Stimulated activated CD8-positive, alpha-beta memory T cell treated with anti-CD3 and anti-CD28 coated beads, Interleukin-4, amount 100 ng/mL, for 48 hours (primary cell): Measurements from ENCODE around the gene VAT1L.

Experiments
- DNase-seq: peaks from one replicate; pipeline ENCODE4 v3.0.0-alpha.2; 2020

Gene VAT1L

DNA sequence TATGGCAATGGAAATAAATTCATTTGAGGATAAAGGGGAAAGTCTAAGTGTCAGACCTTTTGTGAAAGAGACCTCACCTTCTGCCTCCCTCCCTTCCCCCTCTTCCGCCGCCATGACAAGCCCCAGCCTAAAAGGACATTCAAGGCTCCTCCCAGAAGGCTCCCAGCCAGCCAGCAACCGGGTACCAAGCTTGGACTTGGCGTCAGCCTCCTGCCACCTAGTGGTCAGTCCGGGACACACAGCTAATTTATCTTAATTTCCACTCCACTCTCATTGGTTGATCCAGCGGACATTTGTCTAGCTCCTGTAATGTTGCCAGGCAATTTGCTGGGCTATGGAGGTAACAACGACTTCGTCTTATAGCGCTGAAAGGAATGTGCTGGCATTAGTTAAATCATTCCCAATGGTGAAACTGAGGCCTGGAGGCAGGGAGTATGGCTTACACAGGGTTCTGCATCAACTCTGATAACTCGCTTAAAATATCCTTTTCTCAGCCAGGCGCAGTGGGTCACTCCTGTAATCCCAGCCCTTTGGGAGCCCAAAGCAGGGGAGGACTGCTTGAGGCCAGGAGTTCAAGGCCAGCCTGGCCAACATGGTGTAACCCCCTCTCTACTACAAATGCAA lies 214.7 kb downstream of the VAT1L start:
- DNase-seq = peak; percentile 88

DNA sequence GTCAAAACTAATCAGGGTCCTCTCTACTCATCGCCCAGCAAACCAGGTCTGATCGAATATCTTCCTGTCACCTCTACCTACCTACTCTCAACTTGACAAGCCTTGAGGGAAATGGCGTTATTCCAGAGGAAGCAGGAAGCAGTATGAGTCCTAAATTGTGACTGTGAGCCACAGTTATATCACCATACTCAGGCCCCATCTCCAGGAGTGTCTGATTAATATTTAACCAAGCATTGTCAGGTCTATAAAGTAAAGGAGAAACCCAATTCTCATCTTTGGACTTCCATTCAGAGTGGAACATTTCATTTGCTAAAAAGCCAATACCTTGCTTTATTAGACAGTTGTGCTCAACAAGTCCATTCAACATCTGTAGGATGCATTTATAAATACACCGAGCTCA lies 216.2 kb downstream of the VAT1L start:
- no peak for DNase-seq

DNA sequence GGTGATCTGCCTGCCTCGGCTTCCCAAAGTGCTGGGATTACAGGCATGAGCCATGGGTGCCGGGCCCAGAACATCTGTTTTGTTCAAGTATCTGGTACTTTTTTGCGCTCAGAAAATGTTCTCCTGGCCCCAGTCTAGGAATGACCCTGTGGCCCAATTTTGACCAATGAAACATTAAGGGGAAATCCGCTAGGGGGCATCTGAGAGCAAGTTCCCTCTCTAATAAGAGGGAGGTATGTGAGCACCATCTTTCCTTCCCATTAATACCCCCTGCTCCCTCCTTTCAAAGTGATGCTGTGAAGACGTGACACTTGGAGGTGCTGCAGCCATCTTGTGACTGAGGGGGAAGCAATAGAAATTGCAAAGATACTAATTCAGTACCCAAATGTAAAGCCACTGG lies 217.5 kb downstream of the VAT1L start:
- peak; percentile 24 for DNase-seq

DNA sequence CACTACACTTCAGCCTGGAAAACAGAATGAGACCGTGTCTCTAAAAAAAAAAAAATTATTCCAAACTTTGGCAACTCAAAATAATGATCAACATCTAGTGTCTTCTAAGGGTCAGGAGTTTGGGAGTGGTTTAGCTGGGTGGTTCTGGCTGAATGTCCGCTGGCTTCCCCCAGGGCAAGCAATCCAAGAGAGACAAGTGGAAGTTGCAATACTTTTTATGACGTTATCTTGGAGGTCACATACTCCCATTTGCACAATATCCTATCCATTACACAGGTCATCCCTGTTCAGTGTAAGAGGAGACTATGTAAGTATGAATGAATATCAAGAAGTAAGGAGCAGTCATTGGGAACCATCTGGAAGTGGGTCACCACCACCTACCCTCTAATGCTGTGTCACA lies 218.8 kb downstream of the VAT1L start:
- DNase-seq = no peak

DNA sequence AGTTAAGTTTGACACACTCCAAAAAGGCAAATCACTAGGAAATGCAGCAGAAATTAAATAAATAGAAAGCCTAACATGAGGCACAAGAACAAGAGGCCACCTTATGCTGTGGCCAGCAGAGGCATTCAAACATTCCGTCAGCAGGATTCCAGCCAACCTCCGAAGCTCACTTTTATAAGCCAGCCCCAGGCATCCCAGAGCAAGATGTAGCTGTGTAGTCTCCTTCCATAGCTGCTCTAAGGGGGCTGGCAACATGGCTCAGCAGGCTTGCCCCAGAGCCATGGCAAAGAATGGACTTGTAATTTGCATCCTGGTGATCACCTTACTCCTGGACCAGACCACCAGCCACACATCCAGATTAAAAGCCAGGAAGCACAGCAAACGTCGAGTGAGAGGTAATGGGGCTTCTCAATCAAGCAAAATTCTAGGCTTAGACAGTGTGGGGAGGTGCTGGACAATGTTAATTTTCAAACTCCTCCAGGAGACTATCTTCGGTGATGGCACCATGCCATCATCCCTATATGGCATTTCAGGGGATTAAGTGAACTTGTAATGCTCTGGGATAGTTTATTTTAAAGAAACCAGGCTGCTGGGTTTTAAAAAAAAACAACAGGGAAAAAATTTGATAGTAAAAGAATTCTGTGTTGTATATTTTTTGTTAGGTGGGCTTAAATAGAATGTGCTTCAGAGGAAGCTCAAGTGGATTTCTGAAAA lies 234.1 kb downstream of the VAT1L start, which contains the start of gene CLEC3A:
Gene CLEC3A (plus strand): TSS at position 202 of the 714 bp plus-strand sequence. CDS start 79 bp downstream, at position 281.
- DNase-seq = no peak

DNA sequence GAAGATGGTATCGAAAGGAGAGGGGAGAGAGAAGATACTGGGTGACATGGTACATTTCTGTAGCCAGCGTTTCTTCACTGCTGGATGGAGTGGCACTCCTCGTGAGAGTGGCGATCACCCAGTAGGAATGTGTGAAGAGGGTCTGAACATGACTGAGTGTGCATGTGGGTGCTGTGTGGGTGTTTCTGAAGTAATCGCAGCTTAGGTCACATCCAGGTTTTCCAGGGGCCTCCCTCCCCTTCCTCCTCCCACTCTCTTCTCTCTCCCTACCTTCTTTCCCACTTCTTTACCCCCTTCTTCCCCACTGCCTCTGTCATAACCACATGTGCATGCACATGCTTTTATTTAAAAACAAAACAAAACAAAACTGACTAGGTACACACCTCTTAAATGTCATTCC lies 235.8 kb downstream of the VAT1L start:
- DNase-seq = no peak

DNA sequence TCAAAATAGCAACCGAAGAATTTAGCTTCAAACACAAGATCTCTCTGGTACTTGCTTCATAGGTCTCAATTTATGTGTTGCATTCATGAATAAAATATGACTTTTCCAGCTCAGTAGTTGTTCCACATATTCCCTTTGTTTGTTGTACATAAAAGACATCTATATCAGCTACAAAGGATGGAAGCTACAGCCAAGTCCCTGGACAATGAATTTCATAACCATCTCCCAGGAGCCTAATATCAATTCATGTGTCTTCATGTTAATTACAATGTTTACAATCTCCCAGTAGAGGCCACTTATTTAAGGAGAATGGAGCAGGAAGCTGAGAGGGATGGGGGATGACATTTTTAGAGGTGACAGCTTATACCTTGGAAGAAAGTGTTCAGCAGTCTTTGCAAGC lies 237.3 kb downstream of the VAT1L start:
- DNase-seq = no peak

DNA sequence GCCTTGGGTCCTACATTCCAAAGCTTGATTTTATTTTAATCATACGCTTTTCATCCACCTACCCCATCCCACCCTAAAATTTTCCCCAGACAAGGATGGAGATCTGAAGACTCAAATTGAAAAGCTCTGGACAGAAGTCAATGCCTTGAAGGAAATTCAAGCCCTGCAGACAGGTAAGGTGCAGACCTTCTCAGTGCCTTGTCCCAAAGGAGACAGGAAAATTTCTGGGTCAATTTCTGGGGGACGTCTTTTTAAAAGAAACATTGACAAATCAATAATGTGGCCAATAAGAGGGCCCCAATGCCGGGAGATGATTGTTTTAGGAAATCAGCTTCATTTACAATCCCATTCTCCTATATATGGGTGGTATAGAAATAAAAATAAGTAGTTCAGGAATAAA lies 239.7 kb downstream of the VAT1L start:
- DNase-seq = no peak
